ENCODE data around the gene IMMP2L.

Gene IMMP2L

DNA sequence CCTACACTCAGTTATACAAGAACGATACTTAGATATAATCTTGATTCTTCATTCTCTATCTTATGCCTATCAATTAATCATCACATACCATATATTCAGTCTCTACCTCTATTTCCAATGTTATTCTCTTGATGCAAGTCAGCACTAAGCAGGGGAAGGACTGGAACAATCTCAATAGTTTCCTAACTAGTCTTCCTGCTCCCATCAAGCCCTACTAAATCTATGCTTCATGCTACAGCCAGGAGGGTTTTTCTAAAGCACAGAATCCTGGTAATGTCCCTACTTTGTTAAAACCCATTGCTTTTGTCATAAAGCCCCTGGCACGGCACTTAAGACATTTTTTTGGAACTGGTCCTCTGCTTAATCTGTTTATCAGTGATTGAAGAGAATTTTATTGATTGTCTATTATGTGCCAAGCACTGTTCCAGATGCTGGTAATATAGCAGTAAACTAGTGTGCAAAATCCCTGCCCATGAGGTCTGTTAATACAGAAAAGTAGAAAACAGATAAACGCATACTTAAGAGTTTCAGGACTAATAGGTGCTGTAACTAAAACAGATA is 794.7 kb downstream of the IMMP2L start:
- Mint-ChIP-seq H3K9me3 (no peaks in the 10 kb centered on the region), H3K27me3 (no peaks in the 10 kb centered on the region), H3K4me1 (no peaks in the 10 kb centered on the region), H3K27ac (no peak overlapping the region), H3K36me3 (no peaks in the 10 kb centered on the region), H3K4me3 (no peak overlapping the region)
- ATAC-seq (replicated peaks) (no peak), DNase-seq (no peak)

DNA sequence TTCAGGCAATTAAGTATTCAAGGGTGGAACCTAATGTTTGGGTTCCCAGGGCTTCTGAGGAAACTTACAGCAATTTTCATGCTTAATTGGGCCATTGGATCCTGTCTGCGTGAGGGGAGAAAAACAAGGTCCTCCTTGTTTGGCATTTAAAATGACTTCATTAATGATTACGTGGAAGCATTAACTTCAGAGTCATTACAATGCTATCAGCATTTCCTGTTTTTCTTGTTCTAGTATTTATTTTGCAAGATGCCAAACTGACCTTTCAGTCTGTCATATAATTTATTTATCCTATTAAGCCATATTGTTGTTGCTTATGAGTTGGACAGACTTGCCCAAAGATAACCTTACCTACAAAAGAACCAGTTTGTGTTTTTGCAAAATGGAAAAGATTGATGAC is 795.4 kb downstream of the IMMP2L start:
- ATAC-seq (replicated peaks) (no peak), DNase-seq (no peak)
- Mint-ChIP-seq H3K4me1 (no peaks in the 10 kb centered on the region), H3K4me3 (no peak overlapping the region), H3K27me3 (no peaks in the 10 kb centered on the region), H3K9me3 (no peaks in the 10 kb centered on the region), H3K27ac (no peak overlapping the region), H3K36me3 (no peaks in the 10 kb centered on the region)

DNA sequence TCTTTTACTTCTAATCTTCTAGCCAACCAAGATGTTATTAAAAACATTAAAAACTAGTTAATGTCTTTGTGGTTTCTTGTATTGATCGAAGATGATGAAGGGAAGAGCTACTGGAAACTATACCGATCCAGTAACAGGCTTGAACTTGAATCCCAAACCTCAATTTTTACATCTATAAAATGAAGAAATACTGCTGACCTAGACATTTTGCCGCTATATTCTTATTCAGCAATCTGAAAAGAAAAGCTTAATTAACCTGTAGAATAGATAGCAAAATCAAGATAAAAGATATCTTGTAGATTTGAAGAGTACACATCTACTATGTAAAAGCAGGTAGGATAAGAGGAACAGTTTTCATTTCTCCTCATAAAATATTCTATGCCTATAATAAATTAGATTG is 797.4 kb downstream of the IMMP2L start:
- no peak for ATAC-seq (replicated peaks)
- H3K27ac Mint-ChIP-seq: no peak overlapping the region
- no peak overlapping the region for H3K4me3 Mint-ChIP-seq
- no peaks in the 10 kb centered on the region for H3K27me3 Mint-ChIP-seq
- H3K9me3 Mint-ChIP-seq: no peaks in the 10 kb centered on the region
- H3K36me3 Mint-ChIP-seq: no peaks in the 10 kb centered on the region
- no peak for DNase-seq
- no peaks in the 10 kb centered on the region for H3K4me1 Mint-ChIP-seq

DNA sequence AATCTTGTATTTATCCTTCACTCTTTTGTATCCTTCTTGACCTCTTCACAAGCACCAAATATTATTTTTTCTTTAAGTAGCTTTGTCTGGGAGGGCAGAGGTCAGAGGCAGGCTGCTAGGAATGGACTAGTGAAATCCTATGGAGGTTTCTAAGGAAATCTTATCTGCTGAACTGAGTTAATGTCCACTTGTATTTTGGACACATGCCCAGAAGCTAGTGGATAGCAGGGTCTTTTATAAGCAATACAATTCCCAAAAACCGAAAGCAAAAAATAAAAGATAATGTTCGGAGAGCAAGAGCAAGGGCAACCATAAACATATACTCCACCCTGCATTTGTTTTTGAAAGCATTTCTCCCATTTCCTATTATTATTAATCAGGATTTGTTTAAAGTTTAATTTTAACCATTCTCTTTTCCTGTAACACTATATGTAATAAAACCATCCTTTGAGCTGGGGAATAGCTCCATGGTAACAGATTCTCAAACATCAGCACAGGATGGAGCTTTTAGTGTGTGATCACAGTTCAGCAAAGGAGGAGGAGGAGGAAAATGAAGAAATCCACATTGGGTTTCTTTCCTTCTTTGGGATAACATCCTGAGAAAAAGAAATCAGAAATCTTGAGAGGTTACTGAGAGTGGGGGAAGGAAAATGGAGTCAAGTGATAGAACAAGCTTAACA is 799.6 kb downstream of the IMMP2L start:
- Mint-ChIP-seq H3K4me3 (no peak overlapping the region), H3K9me3 (no peaks in the 10 kb centered on the region), H3K4me1 (no peaks in the 10 kb centered on the region), H3K36me3 (no peaks in the 10 kb centered on the region), H3K27me3 (no peaks in the 10 kb centered on the region), H3K27ac (no peak overlapping the region)
- DNase-seq (no peak), ATAC-seq (replicated peaks) (no peak)

DNA sequence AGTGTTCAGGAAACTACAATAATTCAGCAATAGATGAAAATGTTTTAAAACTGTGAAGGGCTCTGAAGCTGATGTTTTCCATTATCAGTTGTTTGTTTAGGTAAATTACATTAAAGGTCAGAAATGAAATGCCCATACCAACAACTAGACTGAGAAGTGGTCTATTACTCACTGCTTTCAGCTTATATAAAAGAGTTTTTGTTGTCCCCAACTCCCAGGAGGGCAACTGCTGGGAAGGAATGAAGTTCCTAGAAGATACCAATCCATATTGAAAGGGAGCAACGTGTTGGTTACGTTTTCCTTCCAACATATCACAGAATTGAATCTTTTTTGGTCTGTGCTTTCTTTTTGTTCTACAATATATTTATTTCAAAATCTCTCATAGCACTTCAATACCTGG is 802.0 kb downstream of the IMMP2L start:
- DNase-seq (no peak), ATAC-seq (replicated peaks) (no peak)
- Mint-ChIP-seq H3K36me3 (no peaks in the 10 kb centered on the region), H3K4me1 (no peaks in the 10 kb centered on the region), H3K27me3 (no peaks in the 10 kb centered on the region), H3K4me3 (no peak overlapping the region), H3K9me3 (no peaks in the 10 kb centered on the region), H3K27ac (no peak overlapping the region)

DNA sequence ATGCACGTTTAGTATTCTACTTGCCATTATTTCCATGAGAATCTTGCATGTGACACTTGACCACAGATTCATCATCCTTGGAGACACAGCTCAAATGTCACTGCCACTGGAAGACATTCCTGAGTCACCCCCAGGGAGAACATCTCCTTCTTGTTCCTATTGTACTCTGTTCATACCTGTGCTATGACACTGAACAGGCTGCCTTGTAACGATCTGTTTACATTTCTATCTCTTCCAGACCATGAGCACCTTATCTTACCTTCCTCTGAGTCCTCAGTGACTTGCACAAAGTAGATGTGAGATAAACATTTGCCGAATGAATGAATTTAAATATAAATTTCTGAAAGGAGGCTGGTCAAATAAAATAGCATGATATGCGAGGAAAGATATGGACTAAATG is 803.2 kb downstream of the IMMP2L start:
- Mint-ChIP-seq H3K27me3 (no peaks in the 10 kb centered on the region), H3K36me3 (no peaks in the 10 kb centered on the region), H3K4me3 (no peak overlapping the region), H3K9me3 (no peaks in the 10 kb centered on the region), H3K4me1 (no peaks in the 10 kb centered on the region), H3K27ac (no peak overlapping the region)
- ATAC-seq (replicated peaks) (no peak), DNase-seq (no peak)

DNA sequence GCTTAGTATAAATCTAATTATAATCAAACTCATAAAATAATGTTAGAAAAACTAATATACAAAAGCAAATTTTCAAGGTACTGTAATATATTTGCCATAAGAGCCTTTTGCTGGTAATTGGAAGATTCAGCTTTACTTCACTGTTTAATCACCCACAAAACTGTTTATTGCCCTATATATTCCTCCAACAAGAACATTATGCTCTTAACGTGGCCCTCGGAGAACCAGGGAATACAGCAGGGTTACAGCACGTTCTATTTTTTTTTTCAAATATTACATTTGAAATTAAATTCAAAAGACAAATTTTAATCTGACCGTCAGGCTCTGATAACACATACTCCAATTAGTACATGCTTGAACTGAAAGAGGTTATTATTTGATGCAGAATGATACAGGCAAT is 807.6 kb downstream of the IMMP2L start:
- Mint-ChIP-seq H3K27me3 (no peaks in the 10 kb centered on the region), H3K4me3 (no peak overlapping the region)
- no peak for ATAC-seq (replicated peaks)

DNA sequence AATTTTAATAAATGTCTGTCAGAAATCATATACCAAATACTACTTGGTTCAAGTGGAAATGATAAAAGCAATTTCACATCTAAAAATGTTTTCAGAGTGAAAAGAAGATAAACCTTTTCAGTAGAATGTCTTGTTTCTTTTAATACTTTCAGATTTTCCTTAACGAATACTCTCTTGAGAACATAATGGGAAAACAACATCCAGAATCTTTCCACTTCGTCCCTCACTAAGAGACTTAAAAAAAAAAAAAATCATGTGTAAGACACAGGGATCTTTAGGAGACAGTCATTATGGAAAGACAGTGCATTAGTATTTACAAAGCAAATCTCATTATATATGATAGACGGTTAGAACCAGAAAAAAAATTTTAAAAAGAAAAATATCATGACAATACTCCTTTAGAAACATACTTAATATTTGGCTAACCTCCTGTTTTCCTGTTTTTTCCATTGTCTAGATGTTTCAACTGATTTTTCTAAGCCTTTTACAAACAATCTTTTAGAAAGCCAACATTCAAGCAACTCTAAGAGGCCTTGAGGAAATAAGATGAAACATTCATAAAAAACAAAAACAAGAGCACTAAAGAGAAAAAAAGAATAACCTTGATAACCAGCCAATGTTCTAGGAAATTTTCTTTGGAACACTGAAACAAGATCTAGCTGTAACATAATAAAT is 811.2 kb downstream of the IMMP2L start:
- Mint-ChIP-seq H3K27me3 (no peaks in the 10 kb centered on the region), H3K4me1 (no peaks in the 10 kb centered on the region), H3K36me3 (peaks cover 10 to 15% of the 10 kb centered on the region in 2 donors), H3K27ac (no peak overlapping the region), H3K4me3 (no peak overlapping the region), H3K9me3 (peaks cover 8 to 16% of the 10 kb centered on the region in 2 donors)
- no peak for ATAC-seq (replicated peaks)
- DNase-seq: no peak

More for the DNA sequence above, 807.6 kb downstream of the IMMP2L start:
- Mint-ChIP-seq H3K36me3 (no peaks in the 10 kb centered on the region), H3K27ac (no peak overlapping the region), H3K9me3 (no peaks in the 10 kb centered on the region), H3K4me1 (no peaks in the 10 kb centered on the region)
- DNase-seq: no peak

DNA sequence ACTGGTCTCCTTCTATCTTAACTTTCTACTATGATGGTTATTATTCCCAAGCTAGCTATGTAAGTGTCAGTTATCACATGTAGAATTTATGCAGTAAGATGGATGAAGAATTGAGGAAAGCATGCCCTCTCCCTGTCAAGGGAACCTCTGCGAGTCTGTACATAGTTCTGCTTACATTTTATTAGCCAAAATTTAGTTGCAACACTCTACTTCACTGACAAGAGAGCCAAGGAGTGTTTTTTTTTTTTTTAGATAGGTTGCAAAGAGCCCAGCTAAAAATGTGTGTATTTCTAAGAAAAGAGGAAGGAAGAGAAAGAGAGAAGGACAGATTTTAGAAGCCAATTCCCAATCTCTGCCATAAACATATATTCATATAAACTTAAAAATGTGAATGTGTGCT is 829.1 kb downstream of the IMMP2L start:
- peaks cover 0 to 3% of the 10 kb centered on the region in 2 donors for H3K36me3 Mint-ChIP-seq
- ATAC-seq (replicated peaks) (no peak), DNase-seq (no peak)
- no peak overlapping the region for H3K4me3 Mint-ChIP-seq
- H3K9me3 Mint-ChIP-seq: peaks cover 0 to 2% of the 10 kb centered on the region in 2 donors
- no peaks in the 10 kb centered on the region for H3K4me1 Mint-ChIP-seq
- H3K27me3 Mint-ChIP-seq: no peaks in the 10 kb centered on the region
- H3K27ac Mint-ChIP-seq: no peak overlapping the region

DNA sequence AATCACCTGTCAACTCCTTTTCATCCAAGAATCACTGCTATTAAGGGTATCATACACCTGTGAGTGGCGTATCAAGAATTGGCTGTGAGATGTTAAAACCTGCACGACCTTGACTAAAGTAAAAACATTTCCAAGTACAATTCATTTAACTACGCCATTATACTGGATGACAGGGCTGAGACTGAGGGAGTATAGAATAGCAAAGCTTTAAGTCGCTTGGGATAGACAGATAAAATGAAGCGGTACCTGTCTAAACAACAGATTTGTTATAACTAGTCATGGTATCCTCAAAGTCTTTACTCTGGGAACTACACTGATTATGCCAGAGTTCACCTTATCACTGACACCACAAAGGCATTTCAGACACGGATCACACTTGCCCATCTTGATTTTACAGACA is 837.5 kb downstream of the IMMP2L start:
- DNase-seq: no peak
- no peaks in the 10 kb centered on the region for H3K9me3 Mint-ChIP-seq
- no peak for ATAC-seq (replicated peaks)

DNA sequence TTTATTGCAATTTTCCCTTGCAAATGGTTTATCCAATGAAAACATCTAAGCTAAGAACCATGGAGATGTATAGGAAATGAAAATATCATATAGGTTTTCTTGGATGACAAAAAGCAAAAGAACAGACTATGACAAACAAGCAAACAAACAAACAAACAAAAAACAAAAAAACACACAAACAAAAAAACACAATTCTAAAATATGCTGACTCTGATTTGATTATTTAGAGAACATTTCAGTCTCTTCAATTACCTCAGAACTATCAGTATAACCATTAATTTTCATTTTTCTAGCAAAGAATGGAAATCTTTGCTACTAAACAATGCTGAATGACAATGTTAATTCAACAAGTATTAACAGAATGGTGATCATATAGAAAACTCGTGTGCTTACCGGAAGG is 840.9 kb downstream of the IMMP2L start:
- H3K27me3 Mint-ChIP-seq: no peaks in the 10 kb centered on the region
- H3K4me3 Mint-ChIP-seq: no peak overlapping the region
- H3K9me3 Mint-ChIP-seq: peaks cover 0 to 1% of the 10 kb centered on the region in 2 donors
- H3K27ac Mint-ChIP-seq: no peak overlapping the region
- no peaks in the 10 kb centered on the region for H3K36me3 Mint-ChIP-seq
- ATAC-seq (replicated peaks) (no peak), DNase-seq (no peak)
- peaks cover 0 to 6% of the 10 kb centered on the region in 2 donors for H3K4me1 Mint-ChIP-seq

More for the DNA sequence above, 837.5 kb downstream of the IMMP2L start:
- no peak overlapping the region for H3K27ac Mint-ChIP-seq
- H3K36me3 Mint-ChIP-seq: peaks cover 0 to 3% of the 10 kb centered on the region in 2 donors
- H3K27me3 Mint-ChIP-seq: no peaks in the 10 kb centered on the region
- no peak overlapping the region for H3K4me3 Mint-ChIP-seq
- no peaks in the 10 kb centered on the region for H3K4me1 Mint-ChIP-seq

DNA sequence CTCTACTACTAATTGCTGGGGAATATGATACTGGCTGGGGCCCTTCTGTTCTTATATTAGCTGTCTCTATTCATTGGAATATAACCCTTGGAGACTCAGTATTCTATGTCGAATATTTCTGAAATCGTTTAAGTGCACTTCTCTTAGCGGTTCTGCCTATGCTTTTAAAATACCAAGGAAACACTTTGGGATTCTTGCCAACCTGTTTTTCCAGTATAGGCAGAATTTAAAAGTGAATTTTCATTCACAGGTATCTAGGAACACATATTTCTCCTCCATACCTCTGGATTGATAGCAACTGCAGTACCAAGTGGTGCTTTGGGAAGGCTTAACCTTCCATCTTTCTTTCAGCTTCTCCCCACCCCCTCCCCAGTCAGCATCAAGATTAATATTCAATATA is 841.7 kb downstream of the IMMP2L start:
- Mint-ChIP-seq H3K4me3 (no peak overlapping the region), H3K27me3 (no peaks in the 10 kb centered on the region), H3K36me3 (no peaks in the 10 kb centered on the region), H3K9me3 (peaks cover 0 to 3% of the 10 kb centered on the region in 2 donors), H3K27ac (no peak overlapping the region), H3K4me1 (peaks cover 0 to 6% of the 10 kb centered on the region in 2 donors)
- no peak for DNase-seq
- no peak for ATAC-seq (replicated peaks)

DNA sequence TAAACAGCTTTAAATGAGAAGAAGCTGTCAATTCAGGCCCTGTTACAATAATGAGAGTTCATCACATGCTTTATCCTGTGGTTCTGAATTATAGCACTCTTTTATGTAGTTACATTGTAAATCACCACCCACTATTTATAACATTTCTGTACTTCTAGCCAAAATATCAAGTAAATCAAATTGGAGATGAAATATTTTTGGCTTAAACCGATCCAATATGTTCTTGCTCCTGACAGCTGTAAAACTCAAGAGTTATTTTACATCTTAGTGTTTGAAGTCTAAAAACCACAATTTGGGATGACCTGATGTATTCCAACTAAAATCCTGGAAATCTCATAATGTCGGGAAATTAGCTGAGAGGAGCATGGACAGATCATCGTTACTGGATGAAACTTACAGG is 842.6 kb downstream of the IMMP2L start:
- ATAC-seq (replicated peaks) (no peak), DNase-seq (no peak)
- Mint-ChIP-seq H3K36me3 (no peaks in the 10 kb centered on the region), H3K27ac (no peak overlapping the region), H3K9me3 (peaks cover 0 to 6% of the 10 kb centered on the region in 2 donors), H3K27me3 (no peaks in the 10 kb centered on the region), H3K4me1 (peaks cover 0 to 6% of the 10 kb centered on the region in 2 donors), H3K4me3 (no peak overlapping the region)

DNA sequence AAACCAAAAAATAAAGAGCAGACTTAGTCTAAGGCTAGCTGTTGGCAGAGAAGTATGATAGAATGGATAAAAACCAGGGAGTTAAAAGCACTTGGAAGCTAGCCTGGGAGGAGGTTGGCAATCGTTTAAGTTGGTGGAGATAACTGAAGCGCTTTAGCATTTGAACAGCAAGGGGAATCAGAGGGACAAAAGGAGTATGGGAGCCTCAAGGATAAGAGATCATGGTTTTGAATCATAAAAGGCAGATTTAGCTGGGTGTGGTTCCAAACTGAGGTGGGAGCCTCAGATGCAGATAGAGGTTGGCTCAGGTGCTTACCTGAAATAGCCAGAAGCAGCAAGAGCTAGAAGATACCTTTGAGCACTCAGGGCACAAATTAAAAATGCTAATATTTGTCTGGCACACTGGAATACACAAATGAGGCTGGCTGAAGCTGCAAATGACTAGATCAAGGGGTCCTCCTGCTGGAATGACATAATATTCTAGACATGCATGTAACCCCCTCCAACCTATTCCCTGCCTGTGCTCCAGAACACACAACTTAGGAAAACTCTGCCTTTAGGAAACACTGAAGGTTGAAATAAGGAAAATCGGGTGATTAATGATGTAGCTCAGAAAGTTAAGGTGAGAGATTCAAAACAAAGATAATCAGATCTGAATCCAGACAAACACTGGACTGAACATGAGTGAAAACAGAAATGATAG is 843.6 kb downstream of the IMMP2L start:
- DNase-seq (no peak), ATAC-seq (replicated peaks) (no peak)
- Mint-ChIP-seq H3K27ac (no peak overlapping the region), H3K4me3 (no peak overlapping the region), H3K36me3 (no peaks in the 10 kb centered on the region), H3K9me3 (peaks cover 4 to 6% of the 10 kb centered on the region in 2 donors), H3K27me3 (no peaks in the 10 kb centered on the region), H3K4me1 (peaks cover 0 to 6% of the 10 kb centered on the region in 2 donors)

DNA sequence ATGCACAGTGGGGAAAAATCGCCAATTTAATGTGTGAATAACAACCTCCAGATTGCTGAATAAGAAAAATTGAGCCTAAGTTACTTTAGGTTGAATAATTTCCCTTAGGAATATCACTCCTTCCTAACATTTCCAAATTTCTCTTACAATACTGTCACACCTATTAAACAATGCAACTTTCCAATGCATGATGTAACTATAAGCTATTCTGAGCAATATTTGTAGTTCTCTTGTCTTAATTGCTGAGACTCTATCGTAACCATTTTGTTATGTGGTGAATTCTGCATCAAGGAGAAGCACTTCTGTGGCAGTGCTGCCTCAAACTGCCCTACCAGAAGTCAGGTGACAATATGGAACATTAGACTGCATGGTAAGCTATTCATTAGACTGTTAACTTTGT is 858.1 kb downstream of the IMMP2L start:
- no peaks in the 10 kb centered on the region for H3K9me3 Mint-ChIP-seq
- H3K4me3 Mint-ChIP-seq: no peak overlapping the region
- no peaks in the 10 kb centered on the region for H3K4me1 Mint-ChIP-seq
- DNase-seq (no peak), ATAC-seq (replicated peaks) (no peak)
- no peaks in the 10 kb centered on the region for H3K27me3 Mint-ChIP-seq
- H3K36me3 Mint-ChIP-seq: no peaks in the 10 kb centered on the region
- H3K27ac Mint-ChIP-seq: no peak overlapping the region

All from stimulated activated naive B cell treated with anti-CD40 and anti-IgM and Interleukin-4, amounts not matched to agents 10 μg/mL and 1 μg/mL and 100 μg/mL, for 72 hours (primary cell).